A204.1 (cell line): ENCODE measurements around the gene SHMT1.
"Not testable (repeated sequence)": the region's sequence is repeated elsewhere in the genome, so short reads cannot be mapped to it uniquely, and the experiment has no call there.

ENCODE experiments used
- FAIRE-seq: peaks from 2 replicates; lab custom pipeline; 2012; peaks lifted over from hg19 to GRCh38; lab: Jason Lieb, UNC

SHMT1 gene

DNA sequence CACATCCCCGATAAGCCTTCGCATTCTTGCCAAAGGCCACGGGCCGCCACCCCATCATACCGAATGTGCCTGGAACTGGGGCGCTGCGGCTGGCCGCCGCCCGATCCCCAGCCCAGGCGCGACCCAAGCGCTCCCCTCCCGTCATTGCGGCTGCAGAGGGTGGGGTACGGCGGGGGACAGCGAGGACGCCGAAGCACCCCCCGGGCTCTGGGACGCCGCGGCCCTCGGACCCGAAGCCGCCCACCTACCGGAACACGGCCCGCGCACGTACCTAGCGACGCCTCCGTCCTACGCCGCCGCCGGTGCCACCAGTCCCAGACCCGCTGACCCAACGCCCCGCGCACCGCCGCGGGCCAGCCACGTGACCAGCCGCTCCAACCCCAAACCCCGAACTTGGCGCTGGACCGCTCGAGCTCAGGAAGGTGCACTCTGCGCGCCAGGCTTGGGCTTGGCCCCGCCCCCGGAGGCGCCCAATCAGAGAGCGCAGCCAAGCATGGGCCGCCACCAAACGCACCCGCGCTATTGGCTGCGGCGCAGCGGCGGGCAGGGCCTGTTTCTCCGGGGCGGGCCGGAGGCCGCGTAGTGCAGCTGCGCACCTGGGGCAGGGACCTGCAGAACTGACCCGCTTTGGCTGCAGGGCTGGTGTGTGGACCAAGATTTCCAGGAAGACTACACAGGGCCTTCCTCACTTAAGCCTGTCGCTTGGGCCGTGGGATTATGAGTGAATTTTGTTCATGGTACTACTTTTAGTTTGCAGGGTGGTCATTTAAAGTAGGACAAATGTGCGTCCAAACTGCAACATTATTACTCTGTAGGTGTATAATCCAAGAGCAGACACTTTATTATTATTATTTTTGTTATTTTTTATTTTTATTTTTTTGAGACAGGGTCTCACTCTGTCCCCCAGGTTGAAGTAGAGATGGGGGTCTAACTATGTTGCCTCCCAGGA lies at the start of gene SHMT1:
Gene SHMT1 (minus strand): TSS at position 450 of the 949 bp plus-strand sequence. CDS start 7,569 bp downstream, outside the sequence.
- peak; percentile 73 for FAIRE-seq

GRCh38 chr17:18412001-18412538 lies 48.7 kb upstream of the SHMT1 start:
- FAIRE-seq = not testable (repeated sequence)

DNA sequence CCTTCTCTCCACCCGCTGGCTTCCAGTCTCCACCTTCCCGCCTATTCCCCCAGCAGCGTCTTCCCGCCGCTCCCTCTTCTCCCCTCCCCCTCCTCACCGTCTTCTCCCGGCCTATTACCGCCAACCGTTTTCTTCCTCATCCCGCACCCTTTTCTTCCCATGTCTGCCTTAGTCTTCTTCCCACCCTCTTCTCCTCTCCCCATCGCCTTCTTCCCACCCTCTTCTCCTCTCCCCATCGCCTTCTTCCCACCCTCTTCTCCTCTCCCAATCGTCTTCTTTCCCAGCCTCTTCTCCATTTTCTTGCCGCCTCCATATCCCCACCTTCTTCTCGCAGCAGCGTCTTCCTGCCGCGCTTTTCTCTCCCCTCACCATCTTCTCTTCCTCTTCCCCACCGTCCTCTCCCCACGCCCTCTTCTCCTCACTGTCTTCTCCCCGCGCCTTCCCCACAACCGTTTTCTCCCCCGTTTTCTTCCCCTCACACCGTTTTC lies 48.1 kb upstream of the SHMT1 start:
- not testable (repeated sequence) for FAIRE-seq

- FAIRE-seq = not testable (repeated sequence)
Observed at GRCh38 chr17:18410736-18411135, 47.4 kb upstream of the SHMT1 start.

- FAIRE-seq = not testable (repeated sequence)
Observed at GRCh38 chr17:18409321-18409720, 46.0 kb upstream of the SHMT1 start.

DNA sequence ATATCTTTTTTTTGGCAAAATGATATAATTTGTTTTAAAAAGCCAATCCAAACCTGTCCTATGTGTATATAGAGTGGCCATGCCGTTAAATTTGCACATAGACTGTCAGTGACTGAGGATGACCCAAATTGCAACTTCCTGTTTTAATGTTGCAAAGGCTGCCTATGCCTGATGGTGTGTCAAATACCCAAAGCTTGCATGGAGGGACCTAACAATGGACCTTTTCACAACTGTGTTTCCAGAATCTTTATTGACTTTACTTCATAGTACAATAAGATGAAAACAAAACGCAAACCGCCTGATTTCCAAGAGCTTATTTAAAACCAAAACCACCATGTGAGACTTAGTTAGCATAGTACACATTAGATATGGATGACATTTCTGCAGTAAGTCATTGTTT lies 45.6 kb upstream of the SHMT1 start:
- not testable (repeated sequence) for FAIRE-seq

GRCh38 chr17:18403604-18404003 lies 40.3 kb upstream of the SHMT1 start:
- FAIRE-seq = not testable (repeated sequence)

- not testable (repeated sequence) for FAIRE-seq
Observed at GRCh38 chr17:18403166-18403565, 39.8 kb upstream of the SHMT1 start.

DNA sequence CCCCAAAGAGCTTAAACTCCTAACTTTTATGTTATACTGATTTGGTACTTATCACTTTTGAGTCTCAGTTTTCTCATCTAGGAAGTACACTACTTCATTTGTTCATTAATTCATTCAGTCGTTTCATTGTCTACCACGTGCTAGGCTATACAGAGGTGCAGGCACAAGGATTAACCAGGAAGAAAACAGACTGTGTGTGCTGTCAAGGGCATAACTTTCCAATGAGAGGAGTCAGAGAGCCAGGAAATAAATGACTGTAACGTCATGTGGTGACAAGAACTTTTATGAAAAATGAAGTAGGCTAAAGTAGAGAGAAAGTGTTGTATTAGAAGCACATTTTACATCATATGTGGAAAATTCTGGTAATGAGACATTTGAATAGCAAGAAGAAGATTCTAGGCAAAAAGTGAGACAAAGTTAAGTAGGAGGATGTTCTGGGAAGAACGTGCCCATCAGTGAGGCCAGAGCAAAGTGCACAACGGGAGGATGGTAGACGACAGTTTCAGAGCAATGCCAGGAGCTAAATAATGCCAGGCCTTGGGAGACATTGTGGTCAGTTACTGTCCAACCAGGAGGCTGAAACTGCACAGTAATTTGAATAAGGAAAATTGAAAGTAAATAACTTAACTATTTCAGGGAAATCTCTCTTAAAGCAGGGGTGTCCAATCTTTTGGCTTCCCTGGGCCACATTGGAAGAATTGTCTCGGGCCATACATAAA lies 38.7 kb upstream of the SHMT1 start:
- FAIRE-seq = not testable (repeated sequence)

- not testable (repeated sequence) for FAIRE-seq
Observed at GRCh38 chr17:18388728-18389127, 25.4 kb upstream of the SHMT1 start.

- not testable (repeated sequence) for FAIRE-seq
Observed at GRCh38 chr17:18388266-18388665, 24.9 kb upstream of the SHMT1 start.

DNA sequence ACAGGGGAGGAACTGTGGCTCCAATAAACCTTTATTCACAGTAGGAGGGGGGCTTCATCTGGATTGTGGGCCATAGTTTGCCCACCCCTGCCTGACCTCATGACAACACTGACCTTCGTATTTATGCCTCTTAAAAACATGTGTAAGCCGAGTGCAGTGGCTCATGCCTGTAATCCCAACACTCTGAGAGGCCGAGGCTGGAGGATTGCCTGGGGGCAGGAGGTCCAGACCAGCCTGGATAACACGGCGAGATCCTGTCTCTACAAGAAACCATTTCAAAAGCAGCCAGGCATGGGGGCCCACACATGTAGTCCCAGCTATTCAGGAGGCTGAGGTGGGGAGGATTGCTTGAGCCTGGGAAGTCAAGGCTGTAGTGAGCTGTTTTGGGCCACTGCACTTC lies 24.2 kb upstream of the SHMT1 start:
- FAIRE-seq = not testable (repeated sequence)

DNA sequence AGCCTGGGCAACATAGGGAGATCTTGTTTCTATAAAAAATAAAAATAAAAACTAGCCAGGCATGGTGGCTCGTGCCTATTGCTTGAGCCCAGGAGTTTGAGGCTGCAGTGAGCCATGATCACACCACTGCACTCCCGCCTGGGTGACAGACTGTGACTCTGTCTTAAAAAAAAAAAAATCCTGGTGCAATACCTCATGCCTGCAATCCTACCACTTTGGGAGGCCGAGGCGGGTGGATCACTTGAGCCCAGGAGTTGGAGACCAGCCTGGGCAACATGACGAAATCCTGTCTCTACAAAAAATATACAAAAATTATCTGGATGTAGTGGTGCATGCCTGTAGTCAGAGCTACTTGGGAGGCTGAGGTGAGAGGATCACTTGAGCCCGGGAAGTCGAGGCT lies 20.9 kb upstream of the SHMT1 start:
- not testable (repeated sequence) for FAIRE-seq

DNA sequence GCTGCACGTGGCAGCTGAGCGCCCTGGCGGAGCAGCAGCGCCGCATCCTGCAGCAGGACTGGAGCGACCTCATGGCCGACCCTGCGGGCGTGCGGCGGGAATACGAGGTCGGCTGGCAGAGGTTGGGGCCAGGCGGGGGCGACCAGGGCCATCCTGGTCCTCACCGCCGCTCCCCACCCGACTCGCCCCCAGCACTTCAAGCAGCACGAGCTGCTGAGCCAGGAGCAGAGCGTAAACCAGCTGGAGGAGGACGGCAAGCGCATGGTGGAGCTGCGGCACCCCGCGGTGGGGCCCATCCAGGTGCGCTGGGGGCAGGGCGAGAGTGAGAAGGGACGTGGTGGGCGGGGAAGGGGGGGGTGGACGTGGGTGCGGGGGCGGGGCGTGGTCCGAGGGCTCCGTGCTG lies 19.7 kb upstream of the SHMT1 start:
- not testable (repeated sequence) for FAIRE-seq

- no peak for FAIRE-seq
Observed at GRCh38 chr17:18382441-18383078, 19.2 kb upstream of the SHMT1 start.

- no peak for FAIRE-seq
Observed at GRCh38 chr17:18381953-18382245, 18.5 kb upstream of the SHMT1 start.

DNA sequence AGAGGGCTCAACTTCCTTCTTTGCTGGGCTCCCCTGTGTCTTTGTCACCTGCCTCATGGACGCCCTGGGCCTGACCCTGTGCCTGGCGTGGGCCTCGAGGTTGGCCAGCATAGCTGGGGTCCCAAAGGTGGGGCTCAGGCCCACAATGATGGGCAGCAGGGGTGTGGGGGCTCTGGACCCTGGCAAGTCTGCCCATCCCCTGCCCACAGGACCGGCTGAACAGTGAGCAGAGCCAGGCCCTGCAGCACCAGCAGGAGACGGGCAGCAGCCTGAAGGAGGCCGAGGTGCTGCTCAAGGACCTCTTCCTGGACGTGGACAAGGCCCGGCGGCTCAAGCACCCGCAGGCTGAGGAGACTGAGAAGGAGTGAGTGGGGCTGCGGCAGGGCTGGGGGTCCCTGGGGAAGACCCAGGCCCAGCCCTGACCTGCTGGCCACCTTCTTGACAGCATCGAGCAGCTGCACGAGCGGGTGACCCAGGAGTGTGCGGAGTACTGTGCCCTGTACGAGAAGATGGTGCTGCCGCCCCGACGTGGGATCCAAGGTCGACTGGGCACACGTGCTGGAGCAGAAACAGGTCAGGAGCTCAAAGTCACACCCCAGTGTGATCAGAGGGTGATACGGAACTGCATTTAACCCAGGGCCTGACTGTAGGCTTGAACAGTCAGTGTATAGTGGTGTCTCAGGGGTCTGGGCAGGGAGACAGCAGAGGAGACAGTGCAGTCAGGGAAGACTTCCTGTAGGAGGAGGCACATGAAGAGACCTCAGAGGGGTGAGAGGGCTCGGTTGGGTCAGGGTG lies 18.0 kb upstream of the SHMT1 start:
- no peak for FAIRE-seq

DNA sequence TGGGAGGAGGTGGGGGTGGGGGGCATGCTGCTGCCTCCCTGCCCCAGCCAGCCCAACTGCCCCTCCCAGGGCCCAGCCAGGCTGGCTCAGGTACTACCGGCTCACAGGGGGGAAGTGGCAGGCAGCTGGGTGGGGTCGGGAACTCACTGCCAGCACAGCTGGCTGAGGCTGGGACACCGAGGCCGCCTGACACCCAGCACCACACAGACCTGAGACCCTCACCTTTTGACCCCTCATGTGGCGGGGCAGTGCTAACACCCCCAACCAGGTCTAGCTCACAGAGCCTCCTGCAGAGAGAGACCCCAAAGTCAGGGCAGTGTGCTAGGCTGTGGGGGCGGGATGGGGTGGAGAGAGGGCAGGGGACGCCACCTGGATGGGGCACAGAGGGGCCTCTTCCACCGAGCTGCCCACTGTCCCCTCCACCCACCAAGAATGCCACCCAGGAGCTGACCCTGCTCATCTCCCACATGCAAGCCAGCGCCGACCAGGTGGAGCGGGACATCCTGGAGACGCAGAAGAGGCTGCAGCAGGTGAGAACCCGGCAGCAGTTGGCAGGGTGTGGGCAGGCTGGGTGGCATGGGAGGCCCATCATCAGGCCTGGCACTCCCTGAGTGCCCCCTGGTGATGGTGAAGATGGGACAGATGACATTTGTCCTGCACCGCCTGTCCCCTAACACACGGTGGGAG lies 17.3 kb upstream of the SHMT1 start:
- FAIRE-seq = no peak

- FAIRE-seq = no peak
Observed at GRCh38 chr17:18379246-18380146, 16.1 kb upstream of the SHMT1 start.

GRCh38 chr17:18378614-18379013 lies 15.3 kb upstream of the SHMT1 start:
- FAIRE-seq = not testable (repeated sequence)
